Skeletal muscle tissue (tissue), 4 donors: ENCODE measurements around the gene BCL2L1. TPM values are rescaled to one million over a fixed set of nuclear protein-coding genes. Genes with fewer than 3 reads are reported as not detected.
"Not testable (repeated sequence)": the region's sequence is repeated elsewhere in the genome, so short reads cannot be mapped to it uniquely, and the experiment has no call there.

ENCODE experiments used
- H3K27ac ChIP-seq: one replicate; pipeline ENCODE4 v1.7.0; 2013; ENCODE audit warnings: mild to moderate bottlenecking, low read depth, low read length, inconsistent platforms
- H3K27me3 ChIP-seq, 3 donors: one replicate each; pipeline ENCODE4 v1.7.0; 2013; ENCODE audit warnings: low read length in 3 of 3; ENCODE audit not compliant: control insufficient read depth in 3 of 3, insufficient read depth in 3 of 3
- H3K36me3 ChIP-seq, 3 donors: one replicate each; pipeline ENCODE4 v1.7.0; 2013; ENCODE audit warnings: low read length in 3 of 3; ENCODE audit not compliant: control insufficient read depth in 3 of 3, insufficient read depth in 3 of 3
- H3K4me1 ChIP-seq, 3 donors: one replicate each; pipeline ENCODE4 v1.7.0; 2013; ENCODE audit warnings: low read length in 3 of 3, mild to moderate bottlenecking in 3 of 3; ENCODE audit not compliant: control insufficient read depth in 3 of 3, insufficient read depth in 3 of 3
- H3K4me3 ChIP-seq, 3 donors: one replicate each; pipeline ENCODE4 v1.7.0; 2013; ENCODE audit warnings: low read length in 3 of 3
- H3K9ac ChIP-seq, 3 donors: one replicate each; pipeline ENCODE4 v1.7.0; 2013; ENCODE audit warnings: low read length in 3 of 3, mild to moderate bottlenecking in 3 of 3, moderate library complexity in 2 of 3, low read depth in 1 of 3
- H3K9me3 ChIP-seq, 3 donors: one replicate each; pipeline ENCODE4 v1.7.0; 2013; ENCODE audit warnings: low read length in 3 of 3; ENCODE audit not compliant: control insufficient read depth in 3 of 3
- total RNA-seq: library from RNA; depleted of rRNA; stranded (reverse); fragments of >200 nt; gene quantifications from one replicate; pipeline ENCODE4 v1.2.3, GENCODE V29; 2014
- donor health status: Osteomylitis.

Gene BCL2L1
- total RNA-seq, 1 donor from 2014 or later: 44.9 TPM

GRCh38 chr20:31757254-31757653, 34.6 kb upstream of the BCL2L1 start:
- no peaks in the 10 kb centered on the region for H3K9me3 ChIP-seq
- H3K9ac ChIP-seq: no peak overlapping the region

DNA sequence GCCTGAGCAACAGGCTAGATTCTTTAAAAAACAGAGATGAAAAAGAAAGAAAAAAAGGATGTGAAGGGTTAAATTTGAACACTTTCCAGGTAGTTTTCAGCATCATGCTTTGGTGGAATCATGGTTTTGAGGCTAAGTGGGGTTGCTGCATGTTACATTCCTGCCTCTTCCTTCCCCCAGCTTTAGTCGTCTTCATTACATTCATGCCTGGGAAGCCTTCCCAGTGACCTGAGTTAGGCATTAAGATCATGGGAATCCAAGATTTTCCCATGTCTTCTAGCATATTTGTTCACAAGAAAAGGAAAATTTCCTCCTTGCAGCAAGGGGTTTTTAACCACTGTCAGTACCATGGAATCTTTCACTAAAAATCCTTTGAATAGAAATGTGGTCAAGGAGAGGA, 28.5 kb upstream of the BCL2L1 start:
- Histone ChIP-seq H3K4me1 (peaks cover 12 to 25% (median 24%) of the 10 kb centered on the region in 3 donors), H3K9me3 (no peaks in the 10 kb centered on the region), H3K27me3 (no peaks in the 10 kb centered on the region), H3K36me3 (no peaks in the 10 kb centered on the region), H3K27ac (peak overlapping the region; percentile 60), H3K9ac (peak overlapping the region in 1 of 3 donors; percentile 40), H3K4me3 (no peak overlapping the region)

More at GRCh38 chr20:31757254-31757653, 34.6 kb upstream of the BCL2L1 start:
- H3K27ac ChIP-seq: no peak overlapping the region
- no peaks in the 10 kb centered on the region for H3K36me3 ChIP-seq
- H3K4me1 ChIP-seq: no peaks in the 10 kb centered on the region
- no peak overlapping the region for H3K4me3 ChIP-seq
- no peaks in the 10 kb centered on the region for H3K27me3 ChIP-seq

DNA sequence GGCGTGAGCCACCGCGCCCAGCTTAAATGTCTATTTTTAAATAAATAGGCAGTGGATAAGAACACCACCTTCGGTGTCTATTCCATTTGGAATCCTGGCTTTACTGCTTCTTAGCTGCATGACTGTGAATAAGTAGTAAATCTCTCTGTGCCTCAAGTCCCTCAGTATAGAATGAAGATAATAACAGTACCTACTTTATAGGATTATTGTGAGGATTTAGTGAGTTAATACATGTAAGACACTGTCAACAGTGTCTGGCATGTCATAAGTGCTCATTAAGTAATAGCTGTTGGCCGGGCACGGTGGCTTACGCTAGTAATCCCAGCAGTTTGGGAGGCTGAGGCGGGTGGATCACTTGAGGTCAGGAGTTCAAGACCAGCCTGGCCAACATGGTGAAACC, 26.6 kb upstream of the BCL2L1 start:
- Histone ChIP-seq H3K36me3 (no peaks in the 10 kb centered on the region), H3K9me3 (no peaks in the 10 kb centered on the region), H3K27ac (no peak overlapping the region), H3K4me3 (no peak overlapping the region), H3K4me1 (peaks cover 12 to 31% (median 29%) of the 10 kb centered on the region in 3 donors), H3K27me3 (no peaks in the 10 kb centered on the region), H3K9ac (no peak overlapping the region)

- Histone ChIP-seq H3K9me3 (no peaks in the 10 kb centered on the region), H3K9ac (peak overlapping the region in 1 of 3 donors; percentile 63), H3K27me3 (no peaks in the 10 kb centered on the region), H3K27ac (peak overlapping the region; percentile 61), H3K4me1 (peaks cover 12 to 31% (median 29%) of the 10 kb centered on the region in 3 donors), H3K4me3 (no peak overlapping the region), H3K36me3 (no peaks in the 10 kb centered on the region)
These were observed 25.0 kb upstream of the BCL2L1 start for GRCh38 chr20:31747640-31748039.

- not testable (repeated sequence) for H3K9me3 ChIP-seq, H3K36me3 ChIP-seq, H3K27me3 ChIP-seq
- Histone ChIP-seq H3K27ac (peak overlapping the region; percentile 61), H3K4me1 (peaks cover 12 to 31% (median 29%) of the 10 kb centered on the region in 3 donors), H3K4me3 (peak overlapping the region in 1 of 3 donors; percentile 34), H3K9ac (peak overlapping the region in 1 of 3 donors; percentile 63)
These were observed 24.4 kb upstream of the BCL2L1 start for GRCh38 chr20:31747028-31747427.

DNA sequence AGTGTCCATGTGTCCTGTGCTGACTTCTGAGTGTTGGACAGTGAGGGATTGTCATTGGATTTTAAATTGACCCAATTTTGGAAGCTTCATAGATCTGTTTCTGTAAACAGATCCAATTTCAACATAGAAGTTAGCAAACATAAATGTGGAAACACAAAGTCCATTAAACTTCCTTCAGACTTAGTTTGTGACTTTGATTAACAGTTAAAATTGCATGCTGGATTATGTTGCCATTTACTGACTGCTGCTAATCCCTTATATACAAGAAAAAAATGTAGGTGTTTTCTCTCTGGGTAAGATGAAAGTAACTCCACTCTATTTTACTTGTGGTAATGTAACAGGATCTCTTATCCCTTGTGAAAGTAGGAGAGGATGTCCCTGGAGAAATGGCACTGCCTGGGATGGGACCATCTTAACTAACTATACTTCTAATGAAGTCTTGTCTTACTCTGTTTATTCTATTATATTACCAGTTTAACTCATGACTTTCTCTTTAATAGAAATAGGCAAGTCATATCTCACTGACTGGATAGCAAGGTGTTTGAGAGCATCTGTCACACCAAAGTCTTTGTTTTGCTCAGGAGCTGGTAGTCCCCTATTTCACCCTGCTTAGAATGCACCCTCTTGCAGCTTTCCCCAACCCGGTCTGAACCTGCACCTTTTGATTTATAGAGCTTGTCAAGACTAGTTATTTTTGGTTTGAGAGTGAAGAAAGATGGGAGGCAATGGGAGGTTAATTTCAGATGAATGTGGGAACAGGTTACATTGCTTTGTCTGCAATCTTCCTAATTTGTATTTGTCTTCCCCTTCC, 23.6 kb upstream of the BCL2L1 start:
- Histone ChIP-seq H3K9me3 (no peaks in the 10 kb centered on the region), H3K4me1 (peaks cover 12 to 29% (median 26%) of the 10 kb centered on the region in 3 donors), H3K27me3 (no peaks in the 10 kb centered on the region), H3K27ac (peak overlapping the region; percentile 20), H3K36me3 (no peaks in the 10 kb centered on the region), H3K4me3 (peak overlapping the region in 1 of 3 donors; percentile 34), H3K9ac (no peak overlapping the region)

DNA sequence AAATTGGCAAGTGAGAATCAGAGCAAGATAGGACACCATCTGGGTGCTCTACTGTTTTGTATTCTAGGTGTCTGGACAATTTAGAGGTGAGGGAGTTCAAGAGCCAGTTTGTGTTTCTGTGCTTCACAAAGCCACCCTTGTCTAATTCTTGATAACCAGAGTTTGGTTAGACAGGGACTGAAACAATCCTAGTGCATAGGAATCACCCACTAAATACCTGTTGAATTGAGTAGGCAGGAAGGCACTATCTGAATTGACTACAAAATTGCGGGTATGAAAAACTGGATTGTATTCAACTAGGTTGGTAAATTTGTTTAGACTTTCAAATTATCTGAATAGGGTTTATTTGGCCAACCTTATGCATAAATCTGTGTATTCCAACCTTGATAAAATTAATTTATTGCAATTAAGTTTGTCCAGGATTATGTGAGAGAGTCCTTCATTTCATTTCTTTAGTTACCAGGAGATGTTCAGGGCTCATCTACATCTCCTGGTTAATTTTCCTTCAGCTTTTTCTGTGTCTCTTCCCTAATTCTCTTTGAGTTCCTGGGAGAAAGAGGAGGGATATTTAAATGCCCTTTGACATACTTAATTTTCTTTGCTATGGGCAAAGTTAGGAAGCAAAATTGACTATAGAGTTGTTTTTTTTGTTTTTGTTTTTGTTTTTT, 18.1 kb upstream of the BCL2L1 start:
- H3K27me3 ChIP-seq: no peaks in the 10 kb centered on the region
- peaks cover 7 to 14% (median 12%) of the 10 kb centered on the region in 3 donors for H3K4me1 ChIP-seq
- no peaks in the 10 kb centered on the region for H3K36me3 ChIP-seq
- H3K9ac ChIP-seq: no peak overlapping the region
- no peak overlapping the region for H3K27ac ChIP-seq
- no peak overlapping the region for H3K4me3 ChIP-seq
- no peaks in the 10 kb centered on the region for H3K9me3 ChIP-seq

DNA sequence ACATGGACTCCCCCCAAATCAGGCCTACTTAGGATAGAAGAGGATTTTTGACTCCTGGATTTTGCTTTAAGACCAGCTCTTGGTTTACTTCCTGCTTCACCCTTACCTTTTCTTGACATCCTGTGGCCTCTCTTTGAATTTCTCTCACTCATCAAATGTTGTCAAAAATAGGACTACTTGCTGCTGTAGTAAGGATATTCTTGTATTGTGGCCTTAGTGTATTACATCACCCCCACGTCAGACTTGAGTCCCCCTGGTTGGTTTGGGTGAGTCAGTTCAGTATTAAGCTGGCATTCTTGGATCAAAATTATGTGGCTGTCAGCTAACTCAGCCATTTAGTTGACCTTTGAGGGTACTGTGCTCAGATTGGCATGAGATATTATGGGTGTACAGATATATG, 17.5 kb upstream of the BCL2L1 start:
- Histone ChIP-seq H3K36me3 (no peaks in the 10 kb centered on the region), H3K27ac (no peak overlapping the region), H3K4me3 (no peak overlapping the region), H3K27me3 (no peaks in the 10 kb centered on the region), H3K4me1 (peaks cover 7 to 11% (median 11%) of the 10 kb centered on the region in 3 donors), H3K9me3 (no peaks in the 10 kb centered on the region), H3K9ac (peak overlapping the region in 1 of 3 donors; percentile 73)

DNA sequence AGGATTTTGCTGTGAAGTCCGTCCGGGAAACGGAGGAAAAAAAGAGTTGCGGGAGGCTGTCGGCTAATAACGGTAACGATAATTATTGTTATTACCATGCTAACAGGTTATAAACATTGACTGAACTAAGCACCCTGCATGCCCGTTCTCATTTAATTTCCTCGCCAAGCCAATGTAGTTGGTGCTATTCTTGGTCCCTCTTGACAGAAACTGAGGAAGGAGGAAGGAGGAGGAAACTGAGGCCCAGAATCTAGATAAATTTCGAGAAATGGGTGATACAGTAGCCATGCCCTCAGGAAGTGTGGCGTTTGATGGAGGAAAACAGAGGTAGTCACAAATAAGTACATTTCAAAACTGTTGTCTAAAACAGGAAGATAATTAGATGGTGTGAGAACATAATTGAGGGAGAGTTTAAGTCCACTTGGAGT, 16.9 kb upstream of the BCL2L1 start:
- Histone ChIP-seq H3K36me3 (no peaks in the 10 kb centered on the region), H3K9ac (peak overlapping the region; percentile 73 to 85 (median 84)), H3K27me3 (no peaks in the 10 kb centered on the region), H3K4me3 (peak overlapping the region; percentile 85 to 86 (median 85)), H3K27ac (peak overlapping the region; percentile 75), H3K9me3 (no peaks in the 10 kb centered on the region), H3K4me1 (peaks cover 7 to 11% (median 11%) of the 10 kb centered on the region in 3 donors)
